Femur (tissue), 1 donor: Measurements from ENCODE around the gene ELFN1.

Experiments
- DNase-seq: peaks from one replicate; pipeline ENCODE4 v3.0.0-alpha.2; 2017

ELFN1 gene

GRCh38 chr7:1677206-1678080 lies 7.4 kb downstream of the ELFN1 start:
- DNase-seq, result no peak

- DNase-seq, result no peak
These were observed 8.0 kb downstream of the ELFN1 start for GRCh38 chr7:1678081-1678543.

GRCh38 chr7:1678571-1679325 lies 8.7 kb downstream of the ELFN1 start:
- DNase-seq, result no peak

- no peak for DNase-seq
These were observed 9.4 kb downstream of the ELFN1 start for GRCh38 chr7:1679326-1679965.

GRCh38 chr7:1679966-1680730 lies 10.1 kb downstream of the ELFN1 start:
- no peak for DNase-seq

GRCh38 chr7:1681581-1681980 lies 11.5 kb downstream of the ELFN1 start:
- DNase-seq, result no peak

- DNase-seq, result no peak
These were observed 15.0 kb downstream of the ELFN1 start for GRCh38 chr7:1685000-1685624.

GRCh38 chr7:1688542-1688941 lies 18.5 kb downstream of the ELFN1 start:
- DNase-seq, result no peak

GRCh38 chr7:1689311-1689710 lies 19.2 kb downstream of the ELFN1 start:
- no peak for DNase-seq

GRCh38 chr7:1690359-1690958 lies 20.4 kb downstream of the ELFN1 start:
- DNase-seq, result no peak

- DNase-seq, result no peak
These were observed 21.0 kb downstream of the ELFN1 start for GRCh38 chr7:1691096-1691495.

- DNase-seq, result no peak
These were observed 21.8 kb downstream of the ELFN1 start for GRCh38 chr7:1691601-1692514.

GRCh38 chr7:1692515-1693418 lies 22.7 kb downstream of the ELFN1 start:
- DNase-seq, result no peak

- DNase-seq, result peak; percentile 22
These were observed 23.4 kb downstream of the ELFN1 start for GRCh38 chr7:1693419-1693990.

GRCh38 chr7:1693991-1694524 lies 24.0 kb downstream of the ELFN1 start:
- peak; percentile 73 for DNase-seq

- DNase-seq, result peak; percentile 50
These were observed 24.8 kb downstream of the ELFN1 start for GRCh38 chr7:1694611-1695511.

GRCh38 chr7:1695800-1696454 lies 25.9 kb downstream of the ELFN1 start:
- DNase-seq, result no peak
